AG09319 (cell line): ENCODE measurements around the gene ALDH2.
"Not testable (repeated sequence)": the region's sequence is repeated elsewhere in the genome, so short reads cannot be mapped to it uniquely, and the experiment has no call there.

ENCODE experiments used
- DNase-seq: peaks from one replicate; pipeline ENCODE4 v3.0.0-alpha.2; 2010; ENCODE audit warnings: low read depth; ENCODE audit errors: extremely low read depth
- TF ChIP-seq, protein P1 (sequence below): IDR thresholded peaks from 2 replicates; pipeline ENCODE4 v1.5.1; 2011; ENCODE audit warnings: low read depth, mild to moderate bottlenecking, inconsistent platforms, low read length, moderate library complexity

ALDH2 gene

GRCh38 chr12:111766608-111767361 lies at the start of gene ALDH2:
TSS of gene ALDH2 (plus strand) at chr12:111766933. CDS start at chr12:111766983, 50 bp downstream.
- TF ChIP-seq, protein P1, sequence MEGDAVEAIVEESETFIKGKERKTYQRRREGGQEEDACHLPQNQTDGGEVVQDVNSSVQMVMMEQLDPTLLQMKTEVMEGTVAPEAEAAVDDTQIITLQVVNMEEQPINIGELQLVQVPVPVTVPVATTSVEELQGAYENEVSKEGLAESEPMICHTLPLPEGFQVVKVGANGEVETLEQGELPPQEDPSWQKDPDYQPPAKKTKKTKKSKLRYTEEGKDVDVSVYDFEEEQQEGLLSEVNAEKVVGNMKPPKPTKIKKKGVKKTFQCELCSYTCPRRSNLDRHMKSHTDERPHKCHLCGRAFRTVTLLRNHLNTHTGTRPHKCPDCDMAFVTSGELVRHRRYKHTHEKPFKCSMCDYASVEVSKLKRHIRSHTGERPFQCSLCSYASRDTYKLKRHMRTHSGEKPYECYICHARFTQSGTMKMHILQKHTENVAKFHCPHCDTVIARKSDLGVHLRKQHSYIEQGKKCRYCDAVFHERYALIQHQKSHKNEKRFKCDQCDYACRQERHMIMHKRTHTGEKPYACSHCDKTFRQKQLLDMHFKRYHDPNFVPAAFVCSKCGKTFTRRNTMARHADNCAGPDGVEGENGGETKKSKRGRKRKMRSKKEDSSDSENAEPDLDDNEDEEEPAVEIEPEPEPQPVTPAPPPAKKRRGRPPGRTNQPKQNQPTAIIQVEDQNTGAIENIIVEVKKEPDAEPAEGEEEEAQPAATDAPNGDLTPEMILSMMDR, result no peak
- no peak for DNase-seq

- DNase-seq, result not testable (repeated sequence)
Measured at GRCh38 chr12:111719316-111719715, 47.4 kb upstream of the ALDH2 start.

DNA sequence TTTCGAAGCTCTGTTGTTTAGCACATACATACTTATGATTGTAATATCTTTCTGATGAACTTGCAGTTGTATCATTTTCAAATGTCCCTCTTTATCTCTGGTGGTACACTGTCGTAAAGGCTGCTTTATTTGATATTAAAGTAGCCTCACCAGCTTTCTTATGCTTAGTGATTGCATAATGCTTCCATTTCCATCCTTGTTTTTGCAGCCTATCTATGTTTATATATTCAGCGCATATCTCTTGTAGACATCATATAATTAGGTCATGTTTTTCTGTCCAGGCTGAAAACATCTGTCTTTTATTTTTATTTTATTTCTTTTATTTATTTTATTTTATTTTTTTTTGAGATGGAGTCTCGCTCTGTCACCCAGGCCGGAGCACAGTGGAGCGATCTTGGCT lies 46.3 kb upstream of the ALDH2 start:
- no peak for DNase-seq
- TF ChIP-seq, protein P1, result no peak

GRCh38 chr12:111723646-111724360 lies 42.9 kb upstream of the ALDH2 start:
- DNase-seq, result not testable (repeated sequence)

- TF ChIP-seq, protein P1, result no peak
- DNase-seq, result no peak
Measured at GRCh38 chr12:111728795-111729194, 37.9 kb upstream of the ALDH2 start.

DNA sequence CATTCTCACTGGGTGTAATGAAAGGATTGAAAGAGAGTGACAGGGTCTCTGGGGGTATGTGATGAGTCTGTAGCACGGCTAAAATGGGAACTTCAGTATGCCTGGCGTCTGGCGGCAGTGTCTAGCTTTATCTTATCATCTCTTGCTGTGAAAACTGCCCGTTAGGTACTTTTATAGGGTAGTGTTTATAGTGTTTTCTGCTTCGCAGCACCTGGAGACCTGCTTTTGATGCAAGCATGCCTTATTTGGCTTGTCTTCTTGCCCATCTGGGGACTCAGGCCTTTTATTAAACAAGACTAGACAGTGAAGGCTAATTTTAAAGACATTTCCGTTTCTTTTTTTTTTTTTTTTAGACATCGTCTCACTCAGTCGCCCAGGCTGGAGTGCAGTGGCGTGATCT lies 36.3 kb upstream of the ALDH2 start:
- DNase-seq, result no peak
- TF ChIP-seq, protein P1, result no peak

GRCh38 chr12:111732786-111733185 lies 33.9 kb upstream of the ALDH2 start:
- TF ChIP-seq, protein P1, result no peak
- DNase-seq, result no peak

DNA sequence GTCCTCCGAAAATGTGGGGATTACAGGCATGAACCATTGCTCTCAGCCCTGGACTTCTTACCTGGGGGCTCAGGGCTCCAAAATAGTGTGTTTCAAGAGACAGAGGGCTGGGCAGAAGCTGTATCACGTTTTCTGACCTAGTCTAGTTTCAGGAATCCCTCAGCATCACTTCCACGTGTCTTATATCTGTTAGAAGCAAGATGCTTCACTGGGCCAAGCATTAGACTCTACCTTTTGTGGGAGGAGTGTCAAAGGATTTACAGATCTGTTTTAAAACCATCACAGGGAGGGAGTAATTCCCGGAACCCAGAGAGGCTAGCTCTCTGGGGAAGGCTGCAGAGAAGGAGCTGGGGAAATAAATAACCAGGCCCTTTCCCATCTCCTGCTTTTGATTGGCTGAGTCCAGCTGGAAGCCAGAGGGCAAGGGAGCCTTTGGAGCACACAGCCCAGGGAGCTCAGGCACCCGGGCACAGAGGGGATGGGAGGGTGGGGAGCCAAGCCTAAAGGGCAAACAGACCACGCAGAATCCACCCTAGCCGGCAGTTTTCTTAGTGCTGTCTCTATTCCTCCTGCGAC lies 33.3 kb upstream of the ALDH2 start:
- DNase-seq, result no peak
- TF ChIP-seq, protein P1, result no peak

- DNase-seq, result not testable (repeated sequence)
Measured at GRCh38 chr12:111739524-111739923, 27.2 kb upstream of the ALDH2 start.
